OCI-LY7 (cell line): Measurements from ENCODE around the gene SMTNL2.

Experiments used
- CTCF ChIP-seq: fragments of 200-600 bp; sonication (generic); conservative IDR thresholded peaks from 2 replicates; pipeline ENCODE4 v1.5.1; 2014; ENCODE audit warnings: mild to moderate bottlenecking, antibody characterized with exemption, low read length, moderate library complexity, mixed read lengths
- EZH2phosphoT487 ChIP-seq: fragments of 200-600 bp; sonication (generic); IDR thresholded peaks from 2 replicates; pipeline ENCODE4 v1.6.1; 2018; ENCODE audit warnings: low read depth, borderline replicate concordance, mild to moderate bottlenecking, mixed run types, antibody characterized with exemption, low read length, moderate library complexity, mixed read lengths

GRCh38 chr17:4583206-4583605, 1.1 kb upstream of the SMTNL2 start:
- TF ChIP-seq CTCF, result no peak
- TF ChIP-seq EZH2phosphoT487, result no peak
